NCI-H446 (cell line): ENCODE measurements around the gene MLST8.

Experiments
- DNase-seq, 2 experiments: peaks; one replicate each; lab custom pipeline; 2025; lab: John Stamatoyannopoulos, UW

The MLST8 gene

GRCh38 chr16:2209258-2210008, 4.2 kb downstream of the MLST8 start:
- DNase-seq = no peak

GRCh38 chr16:2210009-2210332, 4.7 kb downstream of the MLST8 start:
- DNase-seq = no peak

- DNase-seq = no peak
Observed at GRCh38 chr16:2210386-2211365, 5.4 kb downstream of the MLST8 start, which contains the start of gene BRICD5. BRICD5 (minus strand) TSS chr16:2210863; CDS start chr16:2210833, 30 bp downstream.

GRCh38 chr16:2211923-2212347, 6.7 kb downstream of the MLST8 start:
- no peak for DNase-seq

DNA sequence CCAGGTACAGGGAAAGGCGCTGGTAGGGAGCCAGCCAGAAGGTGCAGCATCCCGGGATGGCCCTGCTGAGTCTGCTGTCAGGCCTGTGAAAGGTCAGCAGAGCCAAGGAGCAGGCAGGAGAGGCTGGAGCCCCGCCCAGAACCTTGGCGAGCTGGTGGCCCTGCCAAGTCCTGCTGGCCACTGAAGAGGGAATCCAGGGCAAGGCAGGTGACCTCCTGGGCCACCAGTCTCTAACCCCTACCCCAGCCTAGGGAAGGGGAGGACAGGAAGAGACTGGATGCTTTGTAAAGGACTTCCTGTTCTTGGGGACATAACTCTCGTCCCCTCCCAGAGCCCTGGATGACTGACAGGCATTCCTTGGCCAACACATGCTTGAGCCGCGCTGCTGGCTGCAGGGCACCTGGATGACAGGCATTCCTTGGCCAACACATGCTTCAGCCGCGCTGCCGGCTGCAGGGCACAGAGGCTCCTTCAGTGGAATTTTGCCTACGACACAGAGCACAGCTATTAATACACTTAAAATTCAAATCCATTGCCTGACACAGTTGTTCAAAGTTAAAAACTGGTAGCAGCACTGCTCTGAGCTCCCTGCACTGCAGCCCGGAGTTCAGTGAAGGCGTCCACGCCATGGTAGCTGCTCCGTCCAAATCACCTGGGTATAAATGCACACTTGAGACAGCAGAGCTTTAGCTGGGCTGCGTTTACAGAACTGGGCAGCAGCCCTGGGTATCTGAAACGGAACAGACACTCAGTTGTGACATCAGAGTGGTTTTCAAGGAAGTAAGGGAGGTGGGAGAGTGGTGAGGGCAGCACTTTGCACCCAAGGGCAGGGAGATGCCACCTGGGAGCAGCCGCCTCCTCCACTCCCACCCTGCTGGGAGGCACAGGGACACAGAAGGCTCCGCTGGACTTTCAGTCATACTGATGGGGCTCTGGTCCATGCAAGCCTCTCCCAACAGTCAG, 7.4 kb downstream of the MLST8 start:
- peak in 1 of 2 experiments; percentile 16 for DNase-seq

DNA sequence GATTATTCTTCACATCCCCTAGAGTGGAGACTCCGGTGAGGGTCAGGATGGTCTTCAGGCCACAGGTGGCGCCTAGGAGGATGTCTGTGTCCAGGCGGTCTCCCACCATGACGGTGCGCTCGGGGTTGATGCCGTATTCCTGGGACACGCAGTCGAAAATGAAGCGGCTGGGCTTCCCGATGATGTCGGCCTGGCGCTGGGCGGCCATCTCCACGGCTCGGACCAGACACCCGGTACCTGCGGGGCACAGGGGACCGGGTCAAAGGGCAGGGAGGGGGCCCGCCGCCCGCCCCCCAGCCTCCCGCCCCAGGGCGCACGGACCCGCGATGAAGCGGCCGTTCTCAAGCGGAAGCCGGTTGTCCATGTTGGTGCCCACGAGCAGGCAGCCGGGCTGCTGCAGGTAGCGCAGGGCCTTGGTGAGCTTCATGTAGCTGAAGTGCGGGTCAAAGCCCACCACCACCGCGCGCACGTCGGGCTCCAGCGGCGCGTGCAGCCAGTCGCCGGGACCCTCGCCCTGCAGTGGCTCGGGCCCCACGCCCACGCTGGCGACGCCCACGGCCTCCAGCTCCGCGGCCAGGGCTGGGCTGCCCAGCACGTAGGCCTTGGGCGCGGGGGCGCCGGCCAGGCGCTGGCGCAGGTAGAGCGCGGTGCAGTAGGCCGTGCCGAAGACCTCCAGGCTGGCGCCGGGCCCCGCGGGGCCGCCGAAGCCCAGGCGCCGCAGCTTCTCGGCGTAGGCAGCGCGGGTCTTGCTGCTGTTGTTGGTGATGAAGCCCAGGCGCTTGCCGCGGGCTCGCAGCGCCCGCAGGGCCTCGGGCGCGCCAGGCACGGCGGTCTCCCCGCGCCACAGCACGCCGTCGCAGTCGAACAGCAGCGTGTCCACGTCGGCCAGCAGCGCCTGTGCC, 8.8 kb downstream of the MLST8 start:
- DNase-seq = no peak

DNA sequence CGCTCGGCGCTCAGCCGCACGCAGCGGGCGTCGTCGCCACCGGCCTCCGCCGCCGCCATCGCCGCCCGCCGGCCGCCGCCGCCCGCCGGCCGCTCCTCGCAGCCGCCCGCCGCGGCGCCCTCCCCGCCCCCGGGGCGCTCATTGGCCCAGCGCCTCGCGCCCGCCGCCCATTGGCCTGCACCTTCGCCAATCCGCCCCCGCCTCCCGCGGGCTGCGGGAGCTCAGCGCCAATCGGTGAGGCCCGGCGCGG, 9.4 kb downstream of the MLST8 start, which contains the start of gene PGP:
Gene PGP, minus strand, starts transcription at position 122 of the 250 bp plus-strand sequence. Its CDS starts 63 bp downstream, at position 59.
- no peak for DNase-seq

- no peak for DNase-seq
Observed at GRCh38 chr16:2216330-2216729, 11.1 kb downstream of the MLST8 start.

- peak; percentile 94 to 99 for DNase-seq
Observed at GRCh38 chr16:2223221-2223941, 18.1 kb downstream of the MLST8 start, which contains the start of gene E4F1. E4F1 (plus strand) TSS chr16:2223591; CDS start chr16:2223614, 23 bp downstream.

- peak in 1 of 2 experiments; percentile 25 for DNase-seq
Observed at GRCh38 chr16:2223942-2224486, 18.8 kb downstream of the MLST8 start.

- DNase-seq = no peak
Observed at GRCh38 chr16:2226245-2226793, 21.1 kb downstream of the MLST8 start.

- no peak for DNase-seq
Observed at GRCh38 chr16:2226918-2227317, 21.7 kb downstream of the MLST8 start.

DNA sequence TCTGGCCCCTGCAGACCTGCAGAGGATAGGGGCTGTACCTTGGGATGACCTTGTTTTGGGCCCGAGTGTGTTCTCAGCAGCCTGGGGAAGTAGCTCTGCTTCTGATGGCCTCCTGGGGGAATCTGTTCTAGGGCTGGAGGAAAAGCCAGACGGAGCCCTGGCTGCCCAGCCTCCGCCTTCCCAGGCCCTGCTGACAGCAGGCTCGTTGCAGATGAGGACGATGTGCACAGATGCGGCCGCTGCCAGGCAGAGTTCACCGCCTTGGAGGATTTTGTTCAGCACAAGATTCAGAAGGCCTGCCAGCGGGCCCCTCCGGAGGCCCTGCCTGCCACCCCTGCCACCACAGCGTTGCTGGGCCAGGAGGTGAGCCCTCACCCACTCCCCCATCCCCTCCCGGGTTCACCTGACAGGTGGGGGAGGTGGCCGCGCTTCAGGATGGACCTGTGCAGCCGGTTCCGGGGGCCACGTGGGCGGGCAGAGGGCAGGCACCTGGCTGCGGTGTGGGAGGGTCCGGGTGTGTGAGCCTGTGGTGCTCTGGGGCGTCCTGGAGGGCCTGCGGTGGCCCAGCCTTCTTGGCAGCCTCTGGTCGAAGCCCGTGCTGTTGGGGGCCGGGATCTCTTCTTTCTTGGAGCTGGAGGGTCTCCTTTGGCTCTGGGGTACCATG, 23.0 kb downstream of the MLST8 start:
- DNase-seq = no peak

GRCh38 chr16:2229091-2229490, 23.8 kb downstream of the MLST8 start:
- no peak for DNase-seq

GRCh38 chr16:2229632-2230250, 24.5 kb downstream of the MLST8 start:
- no peak for DNase-seq

GRCh38 chr16:2230376-2230775, 25.1 kb downstream of the MLST8 start:
- no peak for DNase-seq

DNA sequence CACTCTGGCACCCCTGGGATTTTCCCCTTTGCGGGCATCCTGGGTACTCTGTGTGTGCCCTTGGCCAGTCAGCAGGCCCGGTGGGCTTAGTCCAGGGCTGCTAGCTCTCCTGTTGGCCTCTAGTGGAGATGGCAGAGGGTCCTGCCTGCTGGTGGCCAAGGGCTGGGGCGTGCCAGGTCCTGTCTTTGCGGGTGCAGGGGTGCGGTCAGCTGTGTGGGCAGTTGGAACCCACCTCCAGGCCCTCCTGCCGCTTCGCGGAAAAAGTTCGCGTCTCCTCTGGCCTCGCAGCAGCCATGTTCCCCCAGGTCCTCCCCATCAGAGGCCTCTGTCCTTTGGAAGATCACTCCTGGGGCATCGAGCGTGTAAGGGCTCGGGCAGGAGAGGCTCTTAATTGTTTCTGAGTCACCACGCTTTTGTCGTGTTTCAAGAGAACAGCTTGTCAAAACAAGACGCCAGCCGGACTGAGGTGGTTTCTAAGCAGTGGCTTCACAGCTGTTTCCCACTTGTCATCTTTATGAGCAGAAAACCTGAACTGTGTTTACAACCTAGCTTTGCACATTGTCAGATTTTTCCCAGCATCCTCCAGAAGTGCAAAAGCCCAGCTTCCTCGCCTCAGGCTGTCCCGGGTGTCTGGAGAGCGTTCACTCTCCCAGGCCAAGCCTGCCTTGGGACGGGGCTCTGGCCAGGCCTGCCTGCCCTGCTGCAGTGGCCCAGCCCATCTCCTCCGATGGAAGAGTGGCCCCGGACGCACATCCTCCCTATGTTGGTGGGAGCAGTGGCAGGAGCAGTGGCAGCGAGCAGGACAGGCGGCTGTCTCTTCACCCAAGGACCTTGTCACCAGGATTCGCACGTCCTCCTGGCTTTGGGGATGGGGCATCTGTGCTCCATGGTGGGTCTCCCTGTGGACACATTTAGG, 26.0 kb downstream of the MLST8 start:
- no peak for DNase-seq
